ENCODE results near the gene SENP1.

GRCh38 chr12:48051681-48052080 is 54.2 kb downstream of the SENP1 start:
- no peak for TF ChIP-seq POLR2AphosphoS5 (IDR thresholded peaks at IDR 0.05; ENCODE audit: borderline replicate concordance, low read depth, low read length)
- no peak for TF ChIP-seq EZH2 (IDR thresholded peaks at IDR 0.05)

Data from SK-N-MC (cell line).